Measurements from ENCODE around the gene ATM.

ATM gene

GRCh38 chr11:108341654-108342053, 118.8 kb downstream of the ATM start:
- POLR2A ChIA-PET: no interaction called here
- TF ChIP-seq L3MBTL2 (conservative IDR thresholded peaks at IDR 0.05) (no peak), SP1 (IDR thresholded peaks at IDR 0.05) (no peak), PKNOX1 (IDR thresholded peaks at IDR 0.05) (no peak), ELF4 (IDR thresholded peaks at IDR 0.05) (no peak), CTBP1 (IDR thresholded peaks at IDR 0.05; ENCODE audit: borderline replicate concordance) (no peak), BHLHE40 (IDR thresholded peaks at IDR 0.05; ENCODE audit: borderline replicate concordance) (no peak), HDGF (IDR thresholded peaks at IDR 0.05; ENCODE audit: borderline replicate concordance) (no peak), FOXA1 (IDR thresholded peaks at IDR 0.05) (no peak)
- CTCF ChIA-PET: interaction anchor here (0.7 kb wide), 1 partner anchor 306 kb away, joined by 5 read pairs; no protein-coding TSS in a partner anchor
- no peak for DNase-seq (ENCODE audit: extremely low spot score)

GRCh38 chr11:108343714-108344113, 120.8 kb downstream of the ATM start:
- TF ChIP-seq CTBP1 (IDR thresholded peaks at IDR 0.05; ENCODE audit: borderline replicate concordance) (no peak), NFRKB (IDR thresholded peaks at IDR 0.05) (no peak), SP1 (IDR thresholded peaks at IDR 0.05) (no peak)
- CTCF ChIA-PET: no interaction called here
- no peak for DNase-seq (ENCODE audit: extremely low spot score)
- POLR2A ChIA-PET: no interaction called here

GRCh38 chr11:108345767-108346166, 122.9 kb downstream of the ATM start:
- ChIA-PET POLR2A (no interaction called here), CTCF (no interaction called here)
- no peak for DNase-seq (ENCODE audit: extremely low spot score)
- TF ChIP-seq HDGF (IDR thresholded peaks at IDR 0.05; ENCODE audit: borderline replicate concordance) (no peak), NFRKB (IDR thresholded peaks at IDR 0.05) (no peak), FOXK2 (IDR thresholded peaks at IDR 0.05) (no peak), ZNF384 (IDR thresholded peaks at IDR 0.05) (no peak), CTBP1 (IDR thresholded peaks at IDR 0.05; ENCODE audit: borderline replicate concordance) (no peak), PKNOX1 (IDR thresholded peaks at IDR 0.05) (no peak), ELF4 (IDR thresholded peaks at IDR 0.05) (no peak), FOXA1 (IDR thresholded peaks at IDR 0.05) (no peak), ARNT (IDR thresholded peaks at IDR 0.05) (no peak), BHLHE40 (IDR thresholded peaks at IDR 0.05; ENCODE audit: borderline replicate concordance) (no peak)

GRCh38 chr11:108346451-108346850, 123.6 kb downstream of the ATM start:
- ChIA-PET CTCF (no interaction called here), POLR2A (no interaction called here)
- TF ChIP-seq ZNF384 (IDR thresholded peaks at IDR 0.05) (no peak), HDGF (IDR thresholded peaks at IDR 0.05; ENCODE audit: borderline replicate concordance) (no peak), LEF1 (IDR thresholded peaks at IDR 0.05; ENCODE audit: borderline replicate concordance) (no peak), SUZ12 (IDR thresholded peaks at IDR 0.05) (no peak), FOXK2 (IDR thresholded peaks at IDR 0.05) (no peak)
- DNase-seq (ENCODE audit: extremely low spot score): no peak

GRCh38 chr11:108351468-108351867, 128.6 kb downstream of the ATM start:
- DNase-seq (ENCODE audit: extremely low spot score): no peak
- no peak for TF ChIP-seq NFRKB (IDR thresholded peaks at IDR 0.05)
- no peak for TF ChIP-seq ARNT (IDR thresholded peaks at IDR 0.05)
- no peak for TF ChIP-seq FOXK2 (IDR thresholded peaks at IDR 0.05)
- no peak for TF ChIP-seq FOXA1 (IDR thresholded peaks at IDR 0.05)
- no peak for TF ChIP-seq SP1 (IDR thresholded peaks at IDR 0.05)
- no peak for TF ChIP-seq HDGF (IDR thresholded peaks at IDR 0.05; ENCODE audit: borderline replicate concordance)
- TF ChIP-seq TARDBP (IDR thresholded peaks at IDR 0.05): no peak
- no peak for TF ChIP-seq SUZ12 (IDR thresholded peaks at IDR 0.05)
- TF ChIP-seq CTBP1 (IDR thresholded peaks at IDR 0.05; ENCODE audit: borderline replicate concordance): no peak
- TF ChIP-seq ZNF384 (IDR thresholded peaks at IDR 0.05): no peak
- TF ChIP-seq FOXM1 (IDR thresholded peaks at IDR 0.05; ENCODE audit: borderline replicate concordance): no peak
- no peak for TF ChIP-seq ELF4 (IDR thresholded peaks at IDR 0.05)
- no peak for TF ChIP-seq BHLHE40 (IDR thresholded peaks at IDR 0.05; ENCODE audit: borderline replicate concordance)
- no peak for TF ChIP-seq LEF1 (IDR thresholded peaks at IDR 0.05; ENCODE audit: borderline replicate concordance)
- TF ChIP-seq L3MBTL2 (conservative IDR thresholded peaks at IDR 0.05): no peak
- TF ChIP-seq PKNOX1 (IDR thresholded peaks at IDR 0.05): no peak
- ChIA-PET CTCF (interaction anchor here (0.6 kb wide), 1 partner anchor 283 kb away, joined by 3 read pairs; no protein-coding TSS in a partner anchor), POLR2A (no interaction called here)

GRCh38 chr11:108364159-108364558, 141.3 kb downstream of the ATM start:
- no peak for DNase-seq (ENCODE audit: extremely low spot score)
- POLR2A ChIA-PET: no interaction called here

More at GRCh38 chr11:108364159-108364558, 141.3 kb downstream of the ATM start:
- TF ChIP-seq BHLHE40 (IDR thresholded peaks at IDR 0.05; ENCODE audit: borderline replicate concordance) (no peak), TARDBP (IDR thresholded peaks at IDR 0.05) (no peak), NFRKB (IDR thresholded peaks at IDR 0.05) (no peak), FOXM1 (IDR thresholded peaks at IDR 0.05; ENCODE audit: borderline replicate concordance) (no peak), FOXA1 (IDR thresholded peaks at IDR 0.05) (no peak), SP1 (IDR thresholded peaks at IDR 0.05) (no peak), ELF4 (IDR thresholded peaks at IDR 0.05) (no peak), ZNF384 (IDR thresholded peaks at IDR 0.05) (no peak), HDGF (IDR thresholded peaks at IDR 0.05; ENCODE audit: borderline replicate concordance) (no peak), SUZ12 (IDR thresholded peaks at IDR 0.05) (no peak), L3MBTL2 (conservative IDR thresholded peaks at IDR 0.05) (no peak), FOXK2 (IDR thresholded peaks at IDR 0.05) (no peak), ARNT (IDR thresholded peaks at IDR 0.05) (no peak), CTBP1 (IDR thresholded peaks at IDR 0.05; ENCODE audit: borderline replicate concordance) (no peak), LEF1 (IDR thresholded peaks at IDR 0.05; ENCODE audit: borderline replicate concordance) (no peak), PKNOX1 (IDR thresholded peaks at IDR 0.05) (no peak)
- CTCF ChIA-PET: interaction anchor here (1.4 kb wide), 1 partner anchor 246 kb away, joined by 3 read pairs; no protein-coding TSS in a partner anchor

All from HEK293T (cell line).